Stomach (tissue), 9 donors: ENCODE measurements around the gene KRTAP19-8. TPM values are rescaled to one million over a fixed set of nuclear protein-coding genes. Genes with fewer than 3 reads are reported as not detected.

Source experiments
- DNase-seq, 2 donors: peaks; one replicate each; pipeline versions ENCODE4 v3.0.0 to v3.0.0-alpha.2; 2013 to 2019
- H3K27ac ChIP-seq, 5 donors: fragments of 200-600 bp in 4 of 5; sonication (generic) in 4 of 5; one replicate each; pipeline ENCODE4 v1.5.1; 2013 to 2019; ENCODE audit warnings: mild to moderate bottlenecking in 1 of 5, moderate library complexity in 1 of 5
- H3K27me3 ChIP-seq, 3 donors: fragments of 200-600 bp; sonication (generic); one replicate each; pipeline ENCODE4 v1.5.1; 2017 to 2019; ENCODE audit warnings: mixed run types in 1 of 3
- H3K36me3 ChIP-seq, 4 donors: fragments of 200-600 bp; sonication (generic); 1 replicate in 3 of 4; 2 replicates in 1 of 4; pipeline ENCODE4 v1.5.1; 2016 to 2019
- H3K4me1 ChIP-seq, 4 donors: fragments of 200-600 bp; sonication (generic); one replicate each; pipeline ENCODE4 v1.5.1; 2016 to 2019
- H3K4me3 ChIP-seq, 4 donors: fragments of 200-600 bp; sonication (generic) in 3 of 4; one replicate each; pipeline ENCODE4 v1.5.1; 2016 to 2019; ENCODE audit warnings: mild to moderate bottlenecking in 1 of 4
- H3K9me3 ChIP-seq, 4 donors: fragments of 200-600 bp; sonication (generic); one replicate each; pipeline ENCODE4 v1.5.1; 2016 to 2019
- EP300 ChIP-seq: sonication (generic); formaldehyde crosslinking; IDR thresholded peaks from one replicate; pipeline ENCODE4 v1.6.1; 2017; ENCODE audit warnings: antibody characterized with exemption
- POLR2A ChIP-seq, 4 donors: fragments of 450-650 bp; IDR thresholded peaks; one replicate each; pipeline ENCODE4 v1.6.1; 2016; ENCODE audit warnings: antibody characterized with exemption in 4 of 4, control low read depth in 2 of 4, mild to moderate bottlenecking in 1 of 4, moderate library complexity in 1 of 4
- POLR2AphosphoS5 ChIP-seq, 3 donors: sonication (generic); formaldehyde crosslinking; IDR thresholded peaks; one replicate each; pipeline ENCODE4 v1.6.1; 2016; ENCODE audit warnings: antibody characterized with exemption in 3 of 3
- WGBS, 5 donors: extraction: QIAGEN DNeasy Blood & Tissue Kit in 3 of 5; methylation state at CpG; one replicate each; pipeline versions ENCODE4 v1.1.5 to v1.1.7; 2013 to 2018; 5-methylcytosine and 5-hydroxymethylcytosine counted together
- intact Hi-C: fragments of 100-400 bp; cut with DNase I; formaldehyde crosslinking; loops from one replicate; pipeline ENCODE4 v1.15.1; 2023; ENCODE audit warnings: low total_unique reads
- polyA plus RNA-seq, 3 donors: library from polyadenylated mRNA; stranded (reverse); fragments of 200-250 nt; gene quantifications; one replicate each; pipeline ENCODE4 v1.2.3, GENCODE V29; 2013
- total RNA-seq, 5 donors: library from RNA; depleted of rRNA; stranded (reverse); fragments of >200 nt; gene quantifications; one replicate each; pipeline versions ENCODE4 v1.1.0 to v1.2.3, GENCODE V29; 2014 to 2016
- TF ChIP-seq, protein P1 (sequence below), 7 experiments: fragments of 450-650 bp in 4 of 7; fragments of 200-600 bp in 3 of 7; sonication (generic) in 3 of 7; IDR thresholded peaks; one replicate each; pipeline ENCODE4 v1.5.1; 2016 to 2019; ENCODE audit warnings: antibody characterized with exemption in 7 of 7, control low read depth in 2 of 7, mild to moderate bottlenecking in 1 of 7
- donor health status: healthy with polysubstance abuse.
- donor health status: Bipolar disorder and iron deficiency.
- donor health status: healthy.

KRTAP19-8 gene
- total and polyA plus RNA-seq, 8 donors = not detected

GRCh38 chr21:31023680-31024079 lies 14.6 kb downstream of the KRTAP19-8 start:
- H3K27me3 ChIP-seq = peaks cover 0 to 5% (median 0%) of the 10 kb centered on the region in 3 donors
- WGBS, 5 donors = 55 to 77% (median 71%) methylated on average over 3 of the region's 3 CpGs
- no peaks in the 10 kb centered on the region for H3K9me3 ChIP-seq
- no peak overlapping the region for H3K4me3 ChIP-seq
- intact Hi-C loops = no loop called here
- TF ChIP-seq, protein P1, sequence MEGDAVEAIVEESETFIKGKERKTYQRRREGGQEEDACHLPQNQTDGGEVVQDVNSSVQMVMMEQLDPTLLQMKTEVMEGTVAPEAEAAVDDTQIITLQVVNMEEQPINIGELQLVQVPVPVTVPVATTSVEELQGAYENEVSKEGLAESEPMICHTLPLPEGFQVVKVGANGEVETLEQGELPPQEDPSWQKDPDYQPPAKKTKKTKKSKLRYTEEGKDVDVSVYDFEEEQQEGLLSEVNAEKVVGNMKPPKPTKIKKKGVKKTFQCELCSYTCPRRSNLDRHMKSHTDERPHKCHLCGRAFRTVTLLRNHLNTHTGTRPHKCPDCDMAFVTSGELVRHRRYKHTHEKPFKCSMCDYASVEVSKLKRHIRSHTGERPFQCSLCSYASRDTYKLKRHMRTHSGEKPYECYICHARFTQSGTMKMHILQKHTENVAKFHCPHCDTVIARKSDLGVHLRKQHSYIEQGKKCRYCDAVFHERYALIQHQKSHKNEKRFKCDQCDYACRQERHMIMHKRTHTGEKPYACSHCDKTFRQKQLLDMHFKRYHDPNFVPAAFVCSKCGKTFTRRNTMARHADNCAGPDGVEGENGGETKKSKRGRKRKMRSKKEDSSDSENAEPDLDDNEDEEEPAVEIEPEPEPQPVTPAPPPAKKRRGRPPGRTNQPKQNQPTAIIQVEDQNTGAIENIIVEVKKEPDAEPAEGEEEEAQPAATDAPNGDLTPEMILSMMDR (IDR thresholded peaks at IDR 0.05) = no peak
- H3K4me1 ChIP-seq = no peaks in the 10 kb centered on the region
- H3K27ac ChIP-seq = no peak overlapping the region
- DNase-seq = no peak
- no peaks in the 10 kb centered on the region for H3K36me3 ChIP-seq

GRCh38 chr21:31022306-31022705 lies 16.0 kb downstream of the KRTAP19-8 start:
- no peak for TF ChIP-seq EP300
- WGBS, 5 donors = 64 to 69% (median 67%) methylated on average over 4 of the region's 4 CpGs
- no peak for DNase-seq
- intact Hi-C loops = no loop called here
- Histone ChIP-seq H3K27ac (no peak overlapping the region), H3K27me3 (peaks cover 0 to 5% (median 0%) of the 10 kb centered on the region in 3 donors), H3K4me3 (no peak overlapping the region), H3K9me3 (no peaks in the 10 kb centered on the region), H3K4me1 (no peaks in the 10 kb centered on the region), H3K36me3 (no peaks in the 10 kb centered on the region)

GRCh38 chr21:31018232-31018631 lies 20.0 kb downstream of the KRTAP19-8 start:
- intact Hi-C loops = no loop called here

GRCh38 chr21:31014891-31015290 lies 23.4 kb downstream of the KRTAP19-8 start:
- H3K4me3 ChIP-seq = no peak overlapping the region
- no peaks in the 10 kb centered on the region for H3K4me1 ChIP-seq
- H3K9me3 ChIP-seq = peaks cover 0 to 3% (median 0%) of the 10 kb centered on the region in 4 donors
- no peaks in the 10 kb centered on the region for H3K36me3 ChIP-seq
- intact Hi-C loops = no loop called here
- no peak overlapping the region for H3K27ac ChIP-seq
- H3K27me3 ChIP-seq = peaks cover 0 to 5% (median 0%) of the 10 kb centered on the region in 3 donors
- 34 to 65% (median 54%) methylated on average over 2 of the region's 2 CpGs for WGBS, 5 donors
- no peak for DNase-seq
- no peak for TF ChIP-seq POLR2AphosphoS5 (IDR thresholded peaks at IDR 0.05)
- no peak for TF ChIP-seq EP300
- no peak for TF ChIP-seq POLR2A (IDR thresholded peaks at IDR 0.05)
- TF ChIP-seq, protein P1 (IDR thresholded peaks at IDR 0.05) = no peak

More at GRCh38 chr21:31018232-31018631, 20.0 kb downstream of the KRTAP19-8 start:
- no peak overlapping the region for H3K4me3 ChIP-seq
- no peak for DNase-seq
- H3K4me1 ChIP-seq = no peaks in the 10 kb centered on the region
- no peak overlapping the region for H3K27ac ChIP-seq
- WGBS, 5 donors = 56 to 82% (median 70%) methylated on average over 2 of the region's 2 CpGs
- H3K36me3 ChIP-seq = no peaks in the 10 kb centered on the region
- peaks cover 0 to 5% (median 0%) of the 10 kb centered on the region in 3 donors for H3K27me3 ChIP-seq
- no peak for TF ChIP-seq EP300
- no peak for TF ChIP-seq POLR2A (IDR thresholded peaks at IDR 0.05)
- TF ChIP-seq, protein P1 (IDR thresholded peaks at IDR 0.05) = no peak
- TF ChIP-seq POLR2AphosphoS5 (IDR thresholded peaks at IDR 0.05) = no peak
- peaks cover 0 to 3% (median 0%) of the 10 kb centered on the region in 4 donors for H3K9me3 ChIP-seq

- Histone ChIP-seq H3K36me3 (no peaks in the 10 kb centered on the region), H3K9me3 (peaks cover 0 to 3% (median 0%) of the 10 kb centered on the region in 4 donors), H3K4me1 (no peaks in the 10 kb centered on the region), H3K27me3 (no peaks in the 10 kb centered on the region), H3K27ac (no peak overlapping the region), H3K4me3 (no peak overlapping the region)
- DNase-seq = no peak
- WGBS, 5 donors = 72 to 81% (median 78%) methylated on average over 4 of the region's 4 CpGs
- intact Hi-C loops = no loop called here
- TF ChIP-seq POLR2AphosphoS5 (IDR thresholded peaks at IDR 0.05) = no peak
- TF ChIP-seq, protein P1 (IDR thresholded peaks at IDR 0.05) = no peak
- TF ChIP-seq EP300 = no peak
- no peak for TF ChIP-seq POLR2A (IDR thresholded peaks at IDR 0.05)
Observed at GRCh38 chr21:31012133-31013089, 25.9 kb downstream of the KRTAP19-8 start.
